ENCODE data around the gene TH.
"Not testable (repeated sequence)": the region's sequence is repeated elsewhere in the genome, so short reads cannot be mapped to it uniquely, and the experiment has no call there.

The TH gene

GRCh38 chr11:2128130-2128510 is 43.5 kb downstream of the TH start:
- no peak for DNase-seq

- no peak for DNase-seq
Measured at GRCh38 chr11:2127482-2128129, 44.0 kb downstream of the TH start.

- no peak for DNase-seq
Measured at GRCh38 chr11:2126520-2127085, 45.0 kb downstream of the TH start.

GRCh38 chr11:2124736-2125484 is 46.7 kb downstream of the TH start:
- DNase-seq, result not testable (repeated sequence)

GRCh38 chr11:2123628-2123960 is 48.0 kb downstream of the TH start:
- DNase-seq, result no peak

GRCh38 chr11:2122907-2123627 is 48.5 kb downstream of the TH start:
- no peak for DNase-seq

- DNase-seq, result no peak
Measured at GRCh38 chr11:2122222-2122906, 49.3 kb downstream of the TH start.

- no peak for DNase-seq
Measured at GRCh38 chr11:2121227-2122130, 50.1 kb downstream of the TH start.

GRCh38 chr11:2120359-2121100 is 51.1 kb downstream of the TH start:
- no peak for DNase-seq

GRCh38 chr11:2118677-2119076 is 52.9 kb downstream of the TH start:
- DNase-seq, result no peak

GRCh38 chr11:2116680-2117079 is 54.9 kb downstream of the TH start:
- DNase-seq, result no peak

GRCh38 chr11:2115308-2115707 is 56.3 kb downstream of the TH start:
- DNase-seq, result no peak

GRCh38 chr11:2114430-2115241 is 57.0 kb downstream of the TH start:
- DNase-seq, result no peak

Data from MV-4-11 (cell line).